Bronchial epithelial cell (primary cell): ENCODE measurements around the gene SPACA7. TPM values are rescaled to one million over a fixed set of nuclear protein-coding genes. Genes with fewer than 3 reads are reported as not detected.
"Not testable (repeated sequence)": the region's sequence is repeated elsewhere in the genome, so short reads cannot be mapped to it uniquely, and the experiment has no call there.

Experiments
- DNase-seq: peaks from one replicate; pipeline ENCODE4 v3.0.0-alpha.2; 2010; ENCODE audit warnings: low read depth
- FAIRE-seq: peaks from 2 replicates; lab custom pipeline; 2011; peaks lifted over from hg19 to GRCh38; lab: Jason Lieb, UNC
- H3K27me3 ChIP-seq: 2 replicates; pipeline ENCODE4 v1.5.1; 2011; ENCODE audit warnings: low read length; ENCODE audit not compliant: control insufficient read depth, insufficient read depth
- H3K36me3 ChIP-seq: 2 replicates; pipeline ENCODE4 v1.5.1; 2011; ENCODE audit warnings: low read length; ENCODE audit not compliant: control insufficient read depth, insufficient read depth
- H3K4me3 ChIP-seq: 2 replicates; pipeline ENCODE4 v1.5.1; 2011; ENCODE audit warnings: mild to moderate bottlenecking, low read depth, low read length, control low read depth
- CTCF ChIP-seq: IDR thresholded peaks from 2 replicates; pipeline ENCODE4 v1.5.1; 2011; ENCODE audit warnings: mild to moderate bottlenecking, moderate library complexity, low read length, control low read depth, inconsistent platforms; ENCODE audit not compliant: insufficient read depth, severe bottlenecking
- total RNA-seq: library from RNA; depleted of rRNA; stranded (reverse); fragments of >200 nt; gene quantifications from 2 replicates; pipeline ENCODE4 v1.2.1, GENCODE V29; 2014

SPACA7 gene
- total RNA-seq, 1 donor from 2014 or later, result not detected

DNA sequence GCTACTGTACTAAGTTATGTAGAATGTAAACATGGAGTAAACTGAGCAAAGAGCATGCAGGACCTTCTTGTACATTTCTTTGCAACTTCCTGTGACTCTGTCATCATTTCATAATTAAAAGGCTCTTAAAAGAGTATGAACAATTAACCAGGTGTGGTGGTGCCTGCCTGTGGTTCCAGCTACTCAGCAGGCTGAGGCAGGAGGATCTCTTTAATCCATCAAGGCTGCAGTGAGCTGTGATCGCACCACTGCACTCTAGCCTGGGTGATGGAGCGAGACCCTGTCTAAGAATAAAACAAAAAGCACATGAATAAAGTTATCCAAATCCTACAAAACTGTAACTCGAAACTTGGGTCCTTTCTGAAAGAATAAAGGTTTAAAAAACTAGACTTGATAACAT, 5.8 kb upstream of the SPACA7 start:
- H3K36me3 ChIP-seq, result no peaks in the 10 kb centered on the region
- no peaks in the 10 kb centered on the region for H3K27me3 ChIP-seq
- H3K4me3 ChIP-seq, result no peak overlapping the region
- no peak for FAIRE-seq
- TF ChIP-seq CTCF, result no peak
- no peak for DNase-seq

DNA sequence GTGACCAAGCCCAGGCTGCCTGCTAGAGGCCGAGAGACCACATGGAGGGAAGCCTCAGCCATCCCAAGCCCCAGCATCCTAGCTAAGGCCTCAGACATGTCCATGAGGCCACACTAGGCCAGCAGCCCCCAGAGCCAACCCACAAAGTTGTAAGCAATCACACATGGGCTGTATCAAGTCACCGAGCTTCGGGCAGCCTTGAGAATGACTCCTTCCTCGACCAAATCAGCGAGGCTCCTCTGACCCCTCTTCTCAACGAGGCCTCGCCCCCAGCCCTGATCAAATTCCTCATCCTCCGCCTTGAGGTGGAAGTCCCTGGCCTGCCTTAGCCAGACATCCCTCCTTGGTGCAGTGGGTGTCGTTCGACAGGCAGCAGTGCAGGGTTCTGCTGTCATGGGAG, 1.9 kb upstream of the SPACA7 start:
- no peak for DNase-seq
- no peak for FAIRE-seq
- H3K36me3 ChIP-seq, result no peaks in the 10 kb centered on the region
- no peaks in the 10 kb centered on the region for H3K27me3 ChIP-seq
- no peak for TF ChIP-seq CTCF
- no peak overlapping the region for H3K4me3 ChIP-seq

DNA sequence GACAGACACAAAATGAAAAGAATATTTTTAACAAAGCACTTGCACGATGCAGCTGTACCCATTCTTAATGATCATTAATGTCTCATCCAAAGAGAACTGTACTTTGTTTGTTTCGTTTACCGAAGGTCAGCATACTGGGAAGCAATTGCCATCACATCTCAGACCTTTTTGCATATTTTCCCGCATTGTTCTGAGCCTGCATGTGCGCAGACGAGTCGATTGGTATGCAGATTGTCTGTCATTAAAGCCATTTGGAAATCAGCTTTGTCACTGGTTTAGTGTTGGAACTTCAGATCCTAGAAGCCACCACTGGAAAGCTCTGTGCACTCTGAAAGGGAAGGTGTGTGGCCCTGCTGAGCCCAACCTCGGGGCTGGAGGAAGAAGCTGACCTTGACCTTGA, 15.6 kb downstream of the SPACA7 start:
- no peak for TF ChIP-seq CTCF
- no peaks in the 10 kb centered on the region for H3K36me3 ChIP-seq
- H3K27me3 ChIP-seq, result no peaks in the 10 kb centered on the region
- no peak for FAIRE-seq
- H3K4me3 ChIP-seq, result no peak overlapping the region
- no peak for DNase-seq

- FAIRE-seq (no peak), DNase-seq (no peak)
- no peak overlapping the region for H3K4me3 ChIP-seq
- H3K27me3 ChIP-seq, result no peaks in the 10 kb centered on the region
- H3K36me3 ChIP-seq, result no peaks in the 10 kb centered on the region
- no peak for TF ChIP-seq CTCF
These were observed 16.6 kb downstream of the SPACA7 start for GRCh38 chr13:112392719-112393118.

GRCh38 chr13:112395022-112395421, 18.9 kb downstream of the SPACA7 start:
- not testable (repeated sequence) for FAIRE-seq, H3K27me3 ChIP-seq, H3K36me3 ChIP-seq, DNase-seq, H3K4me3 ChIP-seq

- H3K27me3 ChIP-seq, H3K4me3 ChIP-seq, H3K36me3 ChIP-seq, DNase-seq: not testable (repeated sequence)
- peak; percentile 90 for FAIRE-seq
These were observed 19.8 kb downstream of the SPACA7 start for GRCh38 chr13:112395941-112396340.

GRCh38 chr13:112397108-112397507, 21.0 kb downstream of the SPACA7 start:
- no peak overlapping the region for H3K4me3 ChIP-seq
- no peak for DNase-seq
- TF ChIP-seq CTCF, result no peak
- no peaks in the 10 kb centered on the region for H3K36me3 ChIP-seq
- H3K27me3 ChIP-seq, result no peaks in the 10 kb centered on the region
- no peak for FAIRE-seq

DNA sequence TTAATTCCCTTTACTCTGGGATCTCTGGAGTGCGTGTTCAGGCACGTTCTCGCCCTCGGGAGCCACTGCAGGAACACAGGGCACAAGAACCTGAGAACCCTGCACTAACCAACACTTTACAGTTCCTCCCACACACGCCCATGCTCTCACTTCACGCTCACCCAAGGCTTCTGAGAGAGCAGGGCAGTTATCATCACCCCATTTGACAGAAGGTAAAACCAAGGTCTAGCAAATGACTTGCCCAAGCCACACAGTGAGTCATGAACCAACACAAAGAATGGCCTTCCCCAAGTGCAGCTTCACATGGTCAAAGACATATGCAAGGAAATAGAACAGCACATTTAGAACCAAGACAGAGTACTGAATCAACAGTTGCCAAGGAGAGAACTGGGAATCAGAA, 22.2 kb downstream of the SPACA7 start:
- not testable (repeated sequence) for H3K4me3 ChIP-seq, H3K36me3 ChIP-seq, H3K27me3 ChIP-seq
- peak; percentile 25 for DNase-seq
- FAIRE-seq, result peak; percentile 100

DNA sequence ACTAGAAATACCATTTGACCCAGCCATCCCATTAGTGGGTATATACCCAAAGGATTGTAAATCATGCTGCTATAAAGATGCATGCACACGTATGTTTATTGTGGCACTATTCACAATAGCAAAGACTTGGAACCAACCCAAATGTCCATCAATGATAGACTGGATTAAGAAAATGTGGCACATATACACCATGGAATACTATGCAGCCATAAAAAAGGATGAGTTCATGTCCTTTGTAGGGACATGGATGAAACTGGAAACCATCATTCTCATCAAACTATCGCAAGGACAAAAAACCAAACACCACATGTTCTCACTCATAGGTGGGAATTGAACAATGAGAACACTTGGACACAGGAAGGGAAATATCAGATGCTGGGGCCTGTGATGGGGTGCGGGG, 33.7 kb downstream of the SPACA7 start:
- H3K4me3 ChIP-seq, H3K27me3 ChIP-seq, H3K36me3 ChIP-seq, DNase-seq, FAIRE-seq: not testable (repeated sequence)
